ENCODE data around the gene RALGAPA1. TPM values are rescaled to one million over a fixed set of nuclear protein-coding genes. Genes with fewer than 3 reads are reported as not detected.

The RALGAPA1 gene
- total and polyA plus RNA-seq, 9 of the 15 experiments (the other 6 are each of a cell fraction or from before 2014, with no cell fraction given) = 2.5 to 16.3 (median 6.2) TPM

- TF ChIP-seq ETS2 (tag; IDR thresholded peaks at IDR 0.05; ENCODE audit: borderline replicate concordance, poor library complexity, severe bottlenecking) = no peak
- TF ChIP-seq RFX5 (IDR thresholded peaks at IDR 0.05; ENCODE audit: low read depth, low read length) = no peak
- no peak for TF ChIP-seq ZBTB5 (IDR thresholded peaks at IDR 0.05)
- peak; percentile 90 for TF ChIP-seq ZNF175 (CRISPR knock-in tag; IDR thresholded peaks at IDR 0.05; ENCODE audit: low read depth)
- TF ChIP-seq E2F3 (CRISPR knock-in tag; IDR thresholded peaks at IDR 0.05) = no peak
- TF ChIP-seq SIX5 (IDR thresholded peaks at IDR 0.05; ENCODE audit: borderline replicate concordance in 1 of 2, insufficient read depth in 1 of 2, low read depth in 1 of 2, low read length in 2 of 2) = no peak
- TF ChIP-seq TCF7 (IDR thresholded peaks at IDR 0.05; ENCODE audit: borderline replicate concordance) = no peak
- peak; percentile 100 for TF ChIP-seq AFF4 (CRISPR knock-in tag; IDR thresholded peaks at IDR 0.05)
- no peak for TF ChIP-seq ZNF696 (CRISPR knock-in tag; conservative IDR thresholded peaks at IDR 0.05)
- no peak for TF ChIP-seq HSF4 (CRISPR knock-in tag; IDR thresholded peaks at IDR 0.05; ENCODE audit: borderline replicate concordance)
- TF ChIP-seq THRAP3 (IDR thresholded peaks at IDR 0.05; ENCODE audit: borderline replicate concordance) = no peak
- TF ChIP-seq ZNF146 (CRISPR knock-in tag; IDR thresholded peaks at IDR 0.05; ENCODE audit: unreplicated experiment) = peak; percentile 90
- TF ChIP-seq POLR2A (conservative IDR thresholded peaks at IDR 0.05) = no peak
- TF ChIP-seq RNF2 (IDR thresholded peaks at IDR 0.05) = no peak
- TF ChIP-seq ZNF121 (CRISPR knock-in tag; conservative IDR thresholded peaks at IDR 0.05) = peak; percentile 76
- TF ChIP-seq TCF15 (CRISPR knock-in tag; IDR thresholded peaks at IDR 0.05) = no peak
- TF ChIP-seq HDAC2 (IDR thresholded peaks at IDR 0.05) = peak; percentile 69; the same call in 1 of the 2 replicates
- no peak for TF ChIP-seq ZNF316 (IDR thresholded peaks at IDR 0.05)
- no peak for TF ChIP-seq ATF7 (IDR thresholded peaks at IDR 0.05)
- TF ChIP-seq SMARCE1 (IDR thresholded peaks at IDR 0.05) = no peak
- TF ChIP-seq KLF1 (tag; IDR thresholded peaks at IDR 0.05) = no peak
- TF ChIP-seq SREBF1 (IDR thresholded peaks at IDR 0.05; ENCODE audit: borderline replicate concordance, low read depth, low read length) = peak; percentile 86; the same call in 1 of the 2 replicates
- TF ChIP-seq IRF2 (CRISPR knock-in tag; IDR thresholded peaks at IDR 0.05) = peak; percentile 98
- TF ChIP-seq TEAD1 (CRISPR knock-in tag; IDR thresholded peaks at IDR 0.05) = peak in 1 of 2 experiments; percentile 98; a peak in 3 of 4 replicates
- TF ChIP-seq BRF1 (IDR thresholded peaks at IDR 0.05; ENCODE audit: borderline replicate concordance, extremely low read depth, insufficient read length) = no peak
Observed at GRCh38 chr14:35534873-35535482, 274.1 kb downstream of the RALGAPA1 start (continued).

Data from K562 (cell line).